GM18519 (cell line): Measurements from ENCODE around the gene ATG7.

Experiments used
- ATAC-seq: cut with Tn5 transposase; IDR thresholded peaks from one replicate; pipeline ENCODE4 v1.9.1; 2021; ENCODE audit warnings: mild to moderate bottlenecking, moderate library complexity; ENCODE audit not compliant: unreplicated experiment, low FRiP score

The ATG7 gene

DNA sequence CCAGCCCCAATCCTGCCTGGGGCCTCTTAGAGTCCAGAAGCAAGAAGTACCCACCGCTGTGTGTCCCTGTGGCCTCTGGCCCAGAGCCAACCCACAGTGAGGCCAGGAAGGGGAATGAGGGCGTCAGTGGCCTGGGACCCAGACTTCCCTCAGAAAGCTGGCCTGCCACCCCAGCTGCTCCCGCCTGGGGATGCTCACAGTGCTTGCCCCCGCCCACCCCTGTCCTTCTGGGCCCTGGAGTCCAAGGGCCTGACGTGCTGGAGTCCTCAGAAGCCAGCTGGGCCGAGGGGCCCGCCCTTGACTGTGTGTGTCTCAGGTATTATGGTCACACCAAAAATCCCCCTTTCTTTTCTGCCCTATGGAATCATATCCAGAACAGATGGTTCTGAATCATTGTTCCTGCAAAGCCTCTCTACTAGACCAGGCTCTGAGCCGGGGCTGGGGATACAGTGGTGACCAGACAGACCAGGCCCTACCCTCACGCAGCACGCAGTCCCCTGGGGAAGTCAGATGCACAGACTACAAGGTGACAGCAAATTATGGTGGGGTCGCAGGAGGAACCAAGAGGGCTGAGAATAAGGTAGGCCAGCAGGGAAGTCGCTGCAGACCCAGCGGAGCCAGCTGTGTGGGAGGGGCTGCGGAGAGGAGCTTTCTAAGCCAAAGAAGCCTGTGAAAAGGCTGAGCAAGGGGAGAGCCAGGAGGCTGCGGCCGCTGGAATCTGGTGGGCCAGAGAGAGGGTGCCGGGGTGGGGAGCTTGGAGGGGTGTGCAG lies 272.4 kb downstream of the ATG7 start:
- no peak for ATAC-seq

DNA sequence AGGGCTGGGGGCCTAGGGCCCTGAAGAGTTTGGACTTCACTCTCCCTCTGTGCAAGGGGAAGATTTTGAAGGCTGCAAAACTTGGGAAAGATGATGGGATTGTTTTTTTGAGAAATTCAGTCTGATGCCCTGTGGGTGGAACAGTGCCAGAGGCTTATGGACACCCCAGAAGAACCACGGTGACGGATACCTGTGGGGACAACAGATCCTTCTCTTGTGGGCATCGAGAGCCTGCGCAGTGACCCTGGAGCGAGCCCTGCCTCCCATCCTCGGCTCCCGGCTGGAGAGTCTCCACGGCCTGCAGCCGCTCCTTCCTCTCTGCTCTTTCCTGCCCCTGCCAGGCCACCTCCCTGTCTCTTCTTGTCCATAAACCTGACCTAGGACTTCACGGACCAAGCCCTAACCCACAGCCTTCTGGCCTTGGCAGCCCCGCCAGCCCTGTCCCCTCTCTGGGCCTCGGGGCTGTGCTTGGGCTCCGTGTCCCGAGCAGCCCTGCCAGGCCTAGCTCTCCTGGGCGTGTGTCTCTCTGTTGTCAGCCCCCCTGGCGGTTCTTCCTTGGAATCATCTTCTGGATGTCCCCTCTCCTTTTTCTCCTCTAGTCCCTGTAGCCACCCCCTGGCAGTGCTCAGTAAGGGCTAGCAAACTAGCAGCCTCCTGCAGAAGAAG lies 273.1 kb downstream of the ATG7 start:
- no peak for ATAC-seq

DNA sequence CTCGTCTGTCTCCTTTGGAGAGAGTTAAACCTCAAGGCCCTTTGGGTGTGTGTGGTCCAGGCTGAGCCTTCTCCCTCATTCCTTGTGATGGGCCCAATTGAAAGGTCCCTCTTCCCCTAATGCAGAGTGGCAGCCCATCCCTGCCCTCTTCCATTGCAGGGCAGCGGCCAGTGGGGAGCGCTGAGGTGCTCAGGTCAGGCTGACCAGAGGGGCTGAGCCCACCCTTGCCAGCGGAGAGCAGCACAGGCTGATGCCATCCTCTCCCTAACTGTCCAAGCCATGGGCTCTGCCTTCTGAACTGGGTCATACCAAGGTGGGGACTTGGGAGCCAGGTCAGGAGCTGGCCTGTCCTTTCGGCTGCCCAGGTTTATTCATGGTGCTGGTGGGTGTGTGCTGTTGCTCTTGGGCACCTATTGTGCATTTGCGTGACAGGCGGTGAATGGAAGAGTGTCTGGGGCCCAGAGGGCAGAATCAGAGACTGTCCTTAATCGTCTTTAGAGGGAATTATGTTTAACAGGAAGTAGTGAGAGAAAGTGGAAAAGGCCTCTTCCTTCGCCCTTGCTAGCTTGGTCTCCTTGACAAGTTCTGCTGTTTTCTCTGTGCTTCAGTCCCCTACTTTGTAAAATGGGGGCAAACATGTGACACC lies 274.6 kb downstream of the ATG7 start:
- no peak for ATAC-seq

DNA sequence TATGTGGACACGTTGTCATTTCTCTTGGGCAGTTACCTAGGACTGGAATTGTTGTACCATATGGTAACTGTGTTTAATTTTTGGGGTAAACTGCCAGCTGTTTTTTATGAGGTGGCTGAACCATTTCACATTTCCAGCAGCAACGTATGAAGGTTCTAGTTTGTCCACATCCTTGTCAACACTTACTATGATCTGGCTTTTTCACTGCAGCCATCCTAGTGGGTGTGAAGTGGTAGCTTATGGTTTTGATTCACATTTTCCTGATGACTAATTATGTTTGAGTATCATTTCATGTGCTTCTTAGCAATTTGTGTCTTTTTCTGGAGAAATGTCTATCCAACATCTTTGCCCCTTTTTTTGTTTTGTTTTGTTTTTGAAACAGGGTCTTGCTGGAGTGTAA lies 275.3 kb downstream of the ATG7 start:
- no peak for ATAC-seq

DNA sequence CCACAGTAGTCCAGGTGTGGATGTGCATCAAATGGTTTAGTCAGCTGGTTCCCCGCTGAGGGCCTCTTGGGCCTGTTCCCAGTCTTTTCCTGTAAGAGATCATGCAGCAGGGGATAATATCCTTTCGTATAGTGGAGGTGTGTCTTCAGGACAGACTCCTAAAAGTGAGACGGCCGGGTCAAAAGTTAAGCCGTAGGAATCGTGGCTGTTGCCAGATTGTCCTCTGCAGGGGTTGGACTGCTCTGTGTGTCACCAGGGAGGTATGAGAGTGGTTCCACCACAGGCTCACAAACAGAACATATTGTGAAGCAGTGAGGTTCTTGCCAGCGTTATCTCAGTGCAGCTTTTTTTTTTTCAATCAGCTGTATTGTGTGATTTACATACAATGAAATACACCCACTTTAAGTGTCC lies 276.5 kb downstream of the ATG7 start:
- ATAC-seq = no peak

DNA sequence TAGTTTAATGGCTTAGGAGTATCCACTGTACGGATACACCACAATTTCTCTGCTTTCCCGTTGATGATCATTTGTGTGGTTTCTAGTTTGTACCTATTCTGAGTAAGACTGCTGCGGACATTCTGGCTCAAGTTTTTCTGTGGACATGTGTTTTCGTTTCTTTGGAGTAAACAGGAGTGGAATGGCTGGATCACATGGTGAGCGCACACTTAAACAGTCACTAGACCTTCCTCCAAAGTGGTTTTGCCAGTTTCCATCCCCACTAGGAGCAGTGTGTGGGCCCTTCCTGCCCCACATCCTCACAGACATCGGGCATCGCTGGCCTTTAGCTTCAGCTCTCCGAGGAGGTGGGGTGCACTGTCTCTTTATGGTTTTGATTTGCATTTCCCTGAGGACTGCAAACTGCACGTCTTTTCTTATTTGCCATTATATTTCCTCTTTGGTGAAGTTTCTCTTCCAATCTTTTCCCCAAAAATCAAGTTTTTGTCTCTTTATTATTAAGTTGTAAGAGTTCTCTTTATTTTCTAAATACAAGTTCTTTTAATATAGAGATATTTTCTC lies 277.5 kb downstream of the ATG7 start:
- no peak for ATAC-seq

DNA sequence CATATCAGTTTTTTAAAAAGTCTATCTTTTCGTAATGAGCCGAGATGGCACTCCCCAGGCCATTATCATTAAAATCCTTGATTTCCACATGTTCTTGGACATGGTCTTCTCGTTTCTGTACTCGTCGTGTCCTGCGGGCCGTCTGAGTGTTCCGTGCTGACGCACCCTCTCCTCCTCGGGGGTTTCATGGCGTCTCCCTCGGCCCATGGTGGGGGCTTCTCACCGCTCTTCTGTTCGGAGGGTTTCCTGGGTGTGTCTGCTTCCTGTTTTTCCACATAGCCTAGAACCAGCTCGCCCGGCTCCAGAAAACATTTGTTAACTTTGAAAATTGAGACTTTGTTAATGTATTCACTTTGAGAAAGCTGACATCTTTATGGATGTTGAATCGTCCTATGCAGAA lies 278.8 kb downstream of the ATG7 start:
- no peak for ATAC-seq

DNA sequence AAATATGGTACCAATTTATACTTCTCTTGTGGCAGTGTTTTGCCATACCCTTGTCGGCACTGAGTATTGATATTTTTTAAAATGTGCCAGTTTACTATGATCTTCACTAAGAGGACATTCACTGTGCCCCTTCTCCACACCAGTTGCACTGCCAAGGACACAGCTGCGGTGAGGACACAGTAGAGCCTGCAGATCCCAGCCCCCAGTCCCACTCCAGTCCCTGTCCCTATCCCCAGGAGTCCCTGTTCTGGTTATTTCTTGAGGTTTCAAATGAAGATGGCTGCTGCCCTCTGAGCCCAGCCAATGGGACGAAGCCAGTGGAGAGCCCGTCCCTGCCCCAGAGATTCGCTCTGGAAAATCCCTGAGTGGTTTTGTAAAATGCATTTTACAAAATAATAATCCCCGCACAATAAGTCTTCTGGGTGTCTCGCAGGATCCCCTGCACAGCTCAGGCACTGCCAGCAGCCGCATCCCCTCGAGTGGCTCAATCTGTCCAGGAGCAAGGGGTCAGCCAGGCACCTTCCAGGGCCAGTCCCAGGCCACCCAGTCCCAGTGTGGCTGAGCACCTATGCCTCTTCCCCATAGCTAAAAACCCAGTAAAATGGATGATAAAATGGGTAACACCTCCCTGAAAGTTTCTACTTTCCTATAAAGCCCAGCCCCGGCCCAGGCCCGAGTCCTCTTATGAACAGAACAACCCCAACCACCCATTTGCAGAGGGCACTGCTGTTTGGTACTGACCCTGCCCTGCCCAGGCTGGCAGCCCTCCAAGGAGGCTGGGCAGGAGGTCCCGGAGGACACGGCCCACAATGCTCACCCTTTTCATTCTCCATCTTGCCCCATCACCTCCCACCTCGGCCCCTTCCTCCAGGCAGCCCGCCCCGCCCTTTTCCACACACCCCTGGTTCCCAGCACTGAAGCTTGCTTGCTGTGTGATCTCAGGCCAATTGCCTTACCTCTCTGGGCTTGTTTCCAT lies 280.4 kb downstream of the ATG7 start:
- ATAC-seq = no peak

DNA sequence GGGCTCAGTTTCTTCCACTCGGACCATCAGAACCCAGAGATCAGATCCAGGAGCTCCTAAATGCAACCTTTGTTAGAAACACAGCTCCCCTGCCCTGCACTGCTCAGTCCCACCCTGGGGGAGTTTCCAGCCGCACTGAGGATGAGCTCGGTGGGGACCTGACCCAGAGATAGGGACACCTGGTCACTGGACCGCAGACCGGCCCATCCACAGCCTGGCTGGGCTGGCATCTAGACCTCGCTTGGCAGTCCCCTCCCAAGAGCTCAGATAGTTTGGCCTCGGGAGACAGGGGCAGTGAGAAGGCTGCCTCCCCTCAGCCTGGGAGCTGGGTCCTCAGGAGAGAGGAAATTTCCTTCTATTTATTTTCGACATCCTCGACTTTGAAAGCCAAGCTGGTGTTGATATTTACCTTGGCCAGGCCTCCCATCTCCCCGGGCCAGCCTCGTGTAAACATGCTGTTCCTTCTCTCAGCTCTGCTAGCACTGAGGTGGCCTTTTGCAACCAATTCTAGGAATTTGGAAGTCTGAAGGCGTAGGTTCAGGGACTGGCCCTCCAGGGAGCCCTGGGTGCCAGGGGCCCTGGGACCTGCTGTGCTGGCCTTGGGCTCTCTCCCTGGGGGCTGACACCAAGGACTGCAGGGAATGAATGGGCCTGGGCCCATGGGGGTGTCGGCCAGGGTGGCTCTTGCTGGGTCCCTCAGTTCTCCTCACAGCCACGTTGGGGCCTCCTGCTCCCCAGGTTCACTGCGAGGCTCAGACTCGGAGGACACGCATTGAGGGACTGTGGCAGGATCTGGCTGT lies 281.4 kb downstream of the ATG7 start:
- no peak for ATAC-seq

DNA sequence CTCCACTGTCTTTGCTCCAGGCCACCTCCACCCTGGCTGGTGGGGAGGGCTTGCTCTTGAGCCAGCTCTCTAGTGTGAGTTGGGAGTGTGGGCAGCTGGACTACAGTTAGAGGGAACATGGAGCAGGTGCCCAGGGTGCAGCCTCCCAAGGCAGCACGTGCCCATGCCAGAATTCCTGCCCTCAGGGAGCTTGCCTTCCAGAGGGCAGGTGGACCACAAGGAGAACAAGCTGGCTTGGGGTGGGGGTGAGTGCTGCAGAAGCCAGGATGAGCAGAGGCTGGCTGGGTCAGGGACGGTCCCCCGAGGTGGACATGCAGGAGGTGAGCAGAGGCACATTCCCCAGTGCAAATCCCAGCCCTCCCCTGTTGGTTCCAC lies 282.0 kb downstream of the ATG7 start:
- no peak for ATAC-seq

DNA sequence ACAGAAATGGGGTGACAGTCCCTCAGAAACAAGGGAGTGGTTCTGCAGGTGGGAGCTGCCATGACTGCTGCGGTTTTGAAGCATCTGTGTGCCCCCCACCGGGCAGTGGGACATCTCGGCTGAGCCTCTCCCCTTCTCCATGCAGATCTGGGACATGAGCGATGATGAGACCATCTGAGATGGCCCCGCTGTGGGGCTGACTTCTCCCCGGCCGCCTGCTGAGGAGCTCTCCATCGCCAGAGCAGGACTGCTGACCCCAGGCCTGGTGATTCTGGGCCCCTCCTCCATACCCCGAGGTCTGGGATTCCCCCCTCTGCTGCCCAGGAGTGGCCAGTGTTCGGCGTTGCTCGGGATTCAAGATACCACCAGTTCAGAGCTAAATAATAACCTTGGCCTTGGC lies 282.5 kb downstream of the ATG7 start:
- ATAC-seq = no peak

DNA sequence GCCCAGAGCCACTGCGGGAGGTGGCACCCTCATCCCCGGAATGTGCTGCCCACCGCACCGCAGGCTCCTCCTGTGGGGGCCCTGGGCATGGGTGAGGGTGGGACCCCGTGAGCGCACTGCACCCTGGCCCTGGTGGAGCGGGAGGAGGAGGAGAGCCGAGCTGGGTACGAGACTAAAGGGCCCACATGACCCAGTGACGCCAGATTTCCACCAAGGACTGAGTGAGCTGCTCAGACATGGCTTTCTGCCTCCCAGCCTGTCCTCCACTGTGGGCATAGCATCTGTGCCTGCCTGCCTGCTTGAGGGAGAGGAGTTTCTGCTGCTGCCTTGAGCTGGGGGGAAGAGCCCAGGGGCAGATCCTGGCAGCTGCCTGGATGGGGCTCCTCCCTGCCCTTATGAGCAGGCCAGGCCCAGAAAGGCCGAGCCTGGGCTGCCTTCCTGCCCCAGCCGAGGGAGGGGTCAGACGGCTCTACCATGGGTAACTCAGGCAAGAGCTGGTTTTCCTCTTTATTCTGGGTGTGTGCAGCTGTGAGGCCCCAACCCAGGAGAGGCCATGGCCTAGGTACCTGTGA lies 283.1 kb downstream of the ATG7 start:
- no peak for ATAC-seq

DNA sequence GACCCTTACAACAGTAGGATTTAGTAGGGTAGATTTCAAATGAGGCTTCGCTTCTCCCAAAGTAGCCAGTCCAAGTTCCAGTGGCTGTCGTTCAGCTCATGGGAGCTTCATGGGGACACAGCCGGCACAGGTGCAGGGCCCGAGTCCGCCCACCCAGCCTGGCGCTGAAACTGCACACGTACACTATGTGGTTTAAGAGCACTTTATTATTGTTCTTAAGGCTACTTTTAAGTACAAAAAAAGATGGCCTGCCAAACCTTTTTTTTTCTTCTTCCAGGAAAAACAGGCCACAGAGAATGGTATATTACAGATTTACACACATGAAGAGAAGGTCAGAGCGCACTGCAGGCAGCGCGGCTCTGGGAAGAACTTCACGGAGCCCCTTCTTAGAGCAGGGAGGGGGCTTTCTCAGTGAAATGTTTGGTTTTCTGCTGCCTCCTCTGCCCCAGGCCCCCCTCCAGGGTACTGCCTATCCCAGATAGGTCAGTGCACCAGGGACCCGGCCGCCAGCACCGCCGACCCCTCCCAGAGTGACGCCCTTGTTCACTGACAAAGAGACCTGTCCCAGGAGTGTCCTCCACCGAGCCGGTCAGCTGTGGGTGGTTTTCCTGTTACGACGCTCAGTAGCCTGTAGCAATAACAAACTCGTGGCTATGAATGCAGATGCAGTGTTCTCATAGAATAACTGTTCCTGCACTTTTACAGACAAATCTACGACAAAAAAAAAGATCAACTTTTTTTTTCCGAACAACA lies 283.9 kb downstream of the ATG7 start:
- ATAC-seq = no peak

DNA sequence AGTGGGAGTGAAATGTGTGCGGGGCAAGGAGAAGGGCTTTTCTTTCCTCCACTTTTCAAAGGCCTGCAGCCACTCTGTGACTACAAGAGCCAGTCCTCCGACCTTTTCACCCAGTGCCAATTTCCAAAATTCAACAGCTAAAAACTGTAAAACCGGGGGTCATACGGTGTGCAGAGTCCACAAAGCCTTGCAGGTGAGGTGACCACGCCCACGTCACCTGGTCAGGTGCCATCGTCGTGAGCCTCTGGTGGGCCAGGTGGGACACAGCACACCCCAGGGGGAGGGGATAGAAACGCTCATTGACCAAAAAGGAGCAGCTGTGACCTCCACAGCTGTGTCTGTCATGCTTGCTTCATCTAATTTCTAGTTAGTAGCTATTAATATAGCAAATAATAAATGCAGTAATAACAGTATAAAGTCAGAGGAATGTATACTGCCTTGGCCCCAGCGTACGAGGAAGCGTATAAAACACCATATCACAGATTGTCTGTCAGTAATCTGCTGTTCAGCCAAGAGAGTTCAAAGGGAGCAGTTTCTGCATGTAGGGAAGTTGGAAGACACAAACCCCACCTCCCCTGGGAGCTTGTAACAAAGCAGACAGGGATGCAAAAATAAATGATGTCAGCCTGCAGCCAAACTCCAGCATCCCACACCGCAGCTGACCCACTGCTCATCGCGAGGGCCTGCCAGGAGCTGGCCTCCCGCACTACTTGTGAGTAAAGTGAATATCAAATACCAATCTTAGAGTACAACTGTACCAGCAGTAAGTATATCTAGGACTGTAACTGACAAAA lies 284.9 kb downstream of the ATG7 start:
- ATAC-seq = no peak

DNA sequence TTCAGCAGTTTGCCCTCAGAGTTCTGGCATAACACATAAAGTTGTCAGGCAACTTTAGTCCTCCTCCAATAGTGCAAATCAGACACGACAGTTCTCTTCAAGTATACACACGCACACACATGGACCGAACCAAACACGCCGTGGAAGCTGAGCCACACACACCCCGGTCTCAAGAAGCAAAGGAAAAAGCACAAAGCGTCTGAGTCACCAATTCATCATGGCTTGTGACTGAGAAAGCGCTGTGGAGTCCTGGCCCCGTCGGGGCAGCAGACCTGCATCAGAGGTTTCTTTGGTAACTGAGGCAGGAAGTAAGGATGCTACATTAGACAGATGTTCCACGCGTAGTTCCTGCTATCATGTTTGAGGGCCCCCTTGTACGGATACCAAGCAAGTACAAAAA lies 285.8 kb downstream of the ATG7 start:
- no peak for ATAC-seq

DNA sequence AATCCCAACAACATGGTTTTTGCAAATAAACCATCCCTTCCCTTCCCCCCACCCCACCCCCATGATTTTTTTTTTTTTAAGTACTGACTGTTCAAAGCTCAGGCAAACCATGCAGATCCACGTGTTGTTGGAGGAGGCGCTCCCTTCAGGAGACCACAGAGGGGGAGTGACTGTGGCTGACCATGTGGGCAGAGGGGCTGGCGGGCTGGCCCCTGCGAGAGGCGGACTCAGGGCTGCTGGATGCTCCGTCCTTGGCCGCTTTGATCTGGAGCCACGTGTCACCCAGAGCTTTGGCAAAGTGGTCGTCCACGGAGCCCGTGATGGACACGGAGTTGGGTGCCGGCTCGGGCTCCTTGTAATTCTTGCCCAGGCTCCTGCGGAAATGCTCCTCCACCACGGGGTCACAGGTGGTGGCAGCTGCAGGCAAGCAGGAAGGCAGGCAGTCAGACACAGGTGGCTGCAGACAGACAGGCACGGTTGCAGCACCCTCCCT lies 286.3 kb downstream of the ATG7 start:
- no peak for ATAC-seq

DNA sequence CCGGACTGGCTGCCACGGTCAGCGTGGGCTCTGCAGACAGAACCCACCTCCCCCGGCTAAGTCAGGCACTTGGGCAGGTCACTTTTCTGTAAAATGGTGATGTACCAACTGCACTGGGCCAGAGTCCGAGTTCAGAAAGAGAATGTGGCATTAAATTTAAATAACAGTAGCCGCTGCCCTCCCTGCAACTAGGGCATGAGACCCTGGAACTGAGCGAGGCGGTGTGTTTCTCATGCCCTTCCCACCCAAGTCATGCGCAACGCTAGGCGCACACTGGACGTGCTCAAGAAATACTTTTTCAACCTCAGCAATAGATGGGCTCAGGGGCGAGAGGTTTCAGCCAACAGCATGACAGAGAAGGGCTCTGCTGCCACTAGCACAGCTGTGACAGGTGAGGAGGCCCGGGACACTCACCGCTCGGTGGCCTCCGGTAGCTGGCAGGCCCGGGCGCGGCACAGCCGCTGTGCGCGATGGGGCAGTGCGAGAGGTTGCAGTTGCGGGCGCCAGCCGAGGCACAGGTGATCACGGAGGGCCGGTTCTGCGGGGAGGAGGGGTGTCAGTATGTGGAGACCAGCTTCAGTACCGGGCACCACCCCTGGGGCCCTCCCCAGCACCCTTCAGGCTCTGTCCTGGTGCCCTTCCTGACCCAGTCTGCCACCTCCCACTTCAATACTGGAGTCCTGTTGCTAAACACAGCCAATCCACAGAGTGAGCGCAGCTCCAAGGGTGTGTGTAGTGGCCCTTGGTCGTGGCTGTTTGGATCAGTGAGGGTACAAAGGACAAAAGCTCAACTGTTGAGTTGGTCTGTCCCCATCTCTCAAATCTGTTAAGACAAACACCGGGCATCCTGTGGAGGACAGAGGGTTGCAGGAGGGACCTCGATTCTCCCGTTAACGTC lies 287.0 kb downstream of the ATG7 start:
- ATAC-seq = no peak
